ENCODE results near the gene RABGGTA. TPM values are rescaled to one million over a fixed set of nuclear protein-coding genes. Genes with fewer than 3 reads are reported as not detected.

The RABGGTA gene
- total and polyA plus RNA-seq, 2 donors = 14.8 to 40.4 TPM

GRCh38 chr14:24241829-24242443 is 29.5 kb downstream of the RABGGTA start:
- no peaks in the 10 kb centered on the region for H3K9me3 ChIP-seq (ENCODE audit: control insufficient read depth in 2 of 2, insufficient read depth in 1 of 2, low read length in 1 of 2)
- peak in 7 of 9 donors; percentile 91 to 97 (median 93) for DNase-seq (ENCODE audit: low read depth in 6 of 9, low spot score in 9 of 9)
- H3K36me3 ChIP-seq (ENCODE audit: control insufficient read depth in 2 of 2, insufficient read depth in 2 of 2, low read length in 1 of 2) = peaks cover 40 to 43% of the 10 kb centered on the region in 2 donors
- H3K4me3 ChIP-seq (ENCODE audit: low read length in 2 of 2) = peak overlapping the region; percentile 71 to 82
- H3K4me1 ChIP-seq (ENCODE audit: control insufficient read depth in 2 of 2, insufficient read depth in 2 of 2, low read length in 2 of 2) = peaks cover 15 to 39% of the 10 kb centered on the region in 2 donors
- 6% methylated on average over 39 of the region's 39 CpGs for WGBS
- H3K27me3 ChIP-seq (ENCODE audit: control insufficient read depth in 2 of 2, insufficient read depth in 1 of 2, low read length in 1 of 2) = no peaks in the 10 kb centered on the region
- peak overlapping the region; percentile 98 to 100 for H3K27ac ChIP-seq (ENCODE audit: low read depth in 1 of 2, low read length in 1 of 2)

- peaks cover 15 to 35% of the 10 kb centered on the region in 2 donors for H3K4me1 ChIP-seq (ENCODE audit: control insufficient read depth in 2 of 2, insufficient read depth in 2 of 2, low read length in 2 of 2)
- H3K4me3 ChIP-seq (ENCODE audit: low read length in 2 of 2) = no peak overlapping the region
- peaks cover 53 to 59% of the 10 kb centered on the region in 2 donors for H3K36me3 ChIP-seq (ENCODE audit: control insufficient read depth in 2 of 2, insufficient read depth in 2 of 2, low read length in 1 of 2)
- WGBS = 96% methylated on average over 9 of the region's 9 CpGs
- H3K27ac ChIP-seq (ENCODE audit: low read depth in 1 of 2, low read length in 1 of 2) = no peak overlapping the region
- H3K9me3 ChIP-seq (ENCODE audit: control insufficient read depth in 2 of 2, insufficient read depth in 1 of 2, low read length in 1 of 2) = no peaks in the 10 kb centered on the region
- H3K27me3 ChIP-seq (ENCODE audit: control insufficient read depth in 2 of 2, insufficient read depth in 1 of 2, low read length in 1 of 2) = no peaks in the 10 kb centered on the region
- DNase-seq (ENCODE audit: low read depth in 6 of 9, low spot score in 9 of 9) = no peak
Observed at GRCh38 chr14:24240110-24240918, 31.1 kb downstream of the RABGGTA start.

- peaks cover 53 to 65% of the 10 kb centered on the region in 2 donors for H3K36me3 ChIP-seq (ENCODE audit: control insufficient read depth in 2 of 2, insufficient read depth in 2 of 2, low read length in 1 of 2)
- WGBS = 97% methylated on average over 5 of the region's 5 CpGs
- no peak overlapping the region for H3K4me3 ChIP-seq (ENCODE audit: low read length in 2 of 2)
- H3K9me3 ChIP-seq (ENCODE audit: control insufficient read depth in 2 of 2, insufficient read depth in 1 of 2, low read length in 1 of 2) = no peaks in the 10 kb centered on the region
- H3K4me1 ChIP-seq (ENCODE audit: control insufficient read depth in 2 of 2, insufficient read depth in 2 of 2, low read length in 2 of 2) = peaks cover 15 to 36% of the 10 kb centered on the region in 2 donors
- no peaks in the 10 kb centered on the region for H3K27me3 ChIP-seq (ENCODE audit: control insufficient read depth in 2 of 2, insufficient read depth in 1 of 2, low read length in 1 of 2)
- H3K27ac ChIP-seq (ENCODE audit: low read depth in 1 of 2, low read length in 1 of 2) = no peak overlapping the region
- no peak for DNase-seq (ENCODE audit: low read depth in 6 of 9, low spot score in 9 of 9)
Observed at GRCh38 chr14:24238527-24239037, 32.8 kb downstream of the RABGGTA start.

- 97% methylated on average over 5 of the region's 5 CpGs for WGBS
- no peaks in the 10 kb centered on the region for H3K9me3 ChIP-seq (ENCODE audit: control insufficient read depth in 2 of 2, insufficient read depth in 1 of 2, low read length in 1 of 2)
- H3K4me3 ChIP-seq (ENCODE audit: low read length in 2 of 2) = no peak overlapping the region
- H3K27ac ChIP-seq (ENCODE audit: low read depth in 1 of 2, low read length in 1 of 2) = no peak overlapping the region
- H3K27me3 ChIP-seq (ENCODE audit: control insufficient read depth in 2 of 2, insufficient read depth in 1 of 2, low read length in 1 of 2) = no peaks in the 10 kb centered on the region
- H3K36me3 ChIP-seq (ENCODE audit: control insufficient read depth in 2 of 2, insufficient read depth in 2 of 2, low read length in 1 of 2) = peaks cover 53 to 65% of the 10 kb centered on the region in 2 donors
- peaks cover 16 to 36% of the 10 kb centered on the region in 2 donors for H3K4me1 ChIP-seq (ENCODE audit: control insufficient read depth in 2 of 2, insufficient read depth in 2 of 2, low read length in 2 of 2)
- no peak for DNase-seq (ENCODE audit: low read depth in 6 of 9, low spot score in 9 of 9)
Observed at GRCh38 chr14:24238123-24238522, 33.3 kb downstream of the RABGGTA start.

- WGBS = 97% methylated on average over 2 of the region's 2 CpGs
- Histone ChIP-seq H3K36me3 (ENCODE audit: control insufficient read depth in 2 of 2, insufficient read depth in 2 of 2, low read length in 1 of 2) (peaks cover 53 to 65% of the 10 kb centered on the region in 2 donors), H3K4me1 (ENCODE audit: control insufficient read depth in 2 of 2, insufficient read depth in 2 of 2, low read length in 2 of 2) (peaks cover 18 to 35% of the 10 kb centered on the region in 2 donors)
Observed at GRCh38 chr14:24237463-24237955, 33.9 kb downstream of the RABGGTA start.

DNA sequence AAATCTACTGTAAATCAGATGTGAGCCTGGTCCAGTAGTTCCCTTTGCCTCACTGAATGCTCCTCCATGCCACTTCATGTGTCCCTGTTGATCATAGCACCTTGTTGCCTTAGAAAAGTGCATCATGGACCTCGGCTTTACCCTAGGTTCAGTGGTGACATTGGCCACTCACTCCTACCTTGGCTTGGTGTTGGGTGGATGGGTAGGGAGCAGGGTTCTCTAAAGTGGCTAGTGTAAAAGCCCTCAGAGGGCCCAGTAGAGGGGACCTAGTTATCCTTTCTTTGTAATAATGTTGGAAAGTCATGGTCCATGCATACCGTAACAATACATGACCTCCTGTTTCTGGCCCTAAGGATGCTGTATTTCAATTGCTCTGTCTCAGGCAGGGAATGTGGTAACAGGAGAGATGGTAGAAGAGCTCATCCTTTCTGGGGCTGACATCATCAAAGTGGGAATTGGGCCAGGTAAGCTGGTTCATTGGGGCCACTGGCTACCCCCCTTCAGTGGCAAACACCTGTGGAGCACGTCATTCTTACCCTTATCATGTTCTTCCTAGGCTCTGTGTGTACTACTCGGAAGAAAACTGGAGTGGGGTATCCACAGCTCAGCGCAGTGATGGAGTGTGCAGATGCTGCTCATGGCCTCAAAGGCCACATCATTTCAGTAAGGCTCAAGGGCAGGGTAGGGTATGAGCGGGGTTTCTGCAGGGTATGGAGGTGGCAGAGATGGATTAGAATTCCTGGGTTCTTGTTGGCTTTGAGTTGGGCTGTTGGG is 34.5 kb downstream of the RABGGTA start:
- H3K4me1 ChIP-seq (ENCODE audit: control insufficient read depth in 2 of 2, insufficient read depth in 2 of 2, low read length in 2 of 2) = peaks cover 18 to 33% of the 10 kb centered on the region in 2 donors
- no peaks in the 10 kb centered on the region for H3K27me3 ChIP-seq (ENCODE audit: control insufficient read depth in 2 of 2, insufficient read depth in 1 of 2, low read length in 1 of 2)
- H3K27ac ChIP-seq (ENCODE audit: low read depth in 1 of 2, low read length in 1 of 2) = no peak overlapping the region
- H3K9me3 ChIP-seq (ENCODE audit: control insufficient read depth in 2 of 2, insufficient read depth in 1 of 2, low read length in 1 of 2) = no peaks in the 10 kb centered on the region
- H3K4me3 ChIP-seq (ENCODE audit: low read length in 2 of 2) = no peak overlapping the region
- 97% methylated on average over 6 of the region's 6 CpGs for WGBS
- peaks cover 53 to 65% of the 10 kb centered on the region in 2 donors for H3K36me3 ChIP-seq (ENCODE audit: control insufficient read depth in 2 of 2, insufficient read depth in 2 of 2, low read length in 1 of 2)
- DNase-seq (ENCODE audit: low read depth in 6 of 9, low spot score in 9 of 9) = no peak

More at GRCh38 chr14:24237463-24237955, 33.9 kb downstream of the RABGGTA start:
- H3K4me3 ChIP-seq (ENCODE audit: low read length in 2 of 2) = no peak overlapping the region
- H3K9me3 ChIP-seq (ENCODE audit: control insufficient read depth in 2 of 2, insufficient read depth in 1 of 2, low read length in 1 of 2) = no peaks in the 10 kb centered on the region
- H3K27ac ChIP-seq (ENCODE audit: low read depth in 1 of 2, low read length in 1 of 2) = no peak overlapping the region
- DNase-seq (ENCODE audit: low read depth in 6 of 9, low spot score in 9 of 9) = no peak
- no peaks in the 10 kb centered on the region for H3K27me3 ChIP-seq (ENCODE audit: control insufficient read depth in 2 of 2, insufficient read depth in 1 of 2, low read length in 1 of 2)

GRCh38 chr14:24235804-24236688 is 35.4 kb downstream of the RABGGTA start:
- 98% methylated on average over 5 of the region's 5 CpGs for WGBS
- Histone ChIP-seq H3K4me1 (ENCODE audit: control insufficient read depth in 2 of 2, insufficient read depth in 2 of 2, low read length in 2 of 2) (peaks cover 19 to 33% of the 10 kb centered on the region in 2 donors), H3K4me3 (ENCODE audit: low read length in 2 of 2) (no peak overlapping the region), H3K27me3 (ENCODE audit: control insufficient read depth in 2 of 2, insufficient read depth in 1 of 2, low read length in 1 of 2) (no peaks in the 10 kb centered on the region), H3K27ac (ENCODE audit: low read depth in 1 of 2, low read length in 1 of 2) (no peak overlapping the region), H3K9me3 (ENCODE audit: control insufficient read depth in 2 of 2, insufficient read depth in 1 of 2, low read length in 1 of 2) (peaks cover 0 to 4% of the 10 kb centered on the region in 2 donors), H3K36me3 (ENCODE audit: control insufficient read depth in 2 of 2, insufficient read depth in 2 of 2, low read length in 1 of 2) (peaks cover 52 to 63% of the 10 kb centered on the region in 2 donors)
- no peak for DNase-seq (ENCODE audit: low read depth in 6 of 9, low spot score in 9 of 9)
